ENCODE measurements around the gene FMN1. TPM values are rescaled to one million over a fixed set of nuclear protein-coding genes. Genes with fewer than 3 reads are reported as not detected.

The FMN1 gene
- total RNA-seq, 1 experiment from 2014 or later = 0.37 TPM

GRCh38 chr15:32750979-32751378 is 443.5 kb downstream of the FMN1 start:
- POLR2A ChIA-PET (ENCODE audit: low non-redundant PET) = no interaction called here
- BruUV-seq (replicated peaks) = no TSS peak
- Histone ChIP-seq H3K9me3 (ENCODE audit: low read depth, low read length, poor library complexity, severe bottlenecking) (no peaks in the 10 kb centered on the region), H3K27me3 (replicated peaks; ENCODE audit: insufficient read depth, low read depth, low read length, poor library complexity) (peaks cover 5% of the 10 kb centered on the region), H3K36me3 (ENCODE audit: insufficient read depth, low read length, poor library complexity, severe bottlenecking) (no peaks in the 10 kb centered on the region), H3K4me1 (ENCODE audit: insufficient read depth, low read length, poor library complexity, severe bottlenecking) (no peaks in the 10 kb centered on the region), H3K4me3 (ENCODE audit: low read depth, low read length, poor library complexity, severe bottlenecking) (no peak overlapping the region), H3K27ac (ENCODE audit: low read depth, low read length, poor library complexity, severe bottlenecking) (no peak overlapping the region)
- DNase-seq (ENCODE audit: low spot score) = no peak
- TF ChIP-seq CTCF (conservative IDR thresholded peaks at IDR 0.05; ENCODE audit: low read depth, low read length) (no peak), EZH2 (IDR thresholded peaks at IDR 0.05; ENCODE audit: borderline replicate concordance, low read depth, low read length, poor library complexity, severe bottlenecking) (no peak)
- intact Hi-C loops (cut with micrococcal nuclease; ENCODE audit: unreplicated experiment) = no loop called here
- CTCF ChIA-PET = no interaction called here

- Histone ChIP-seq H3K27me3 (replicated peaks; ENCODE audit: insufficient read depth, low read depth, low read length, poor library complexity) (no peaks in the 10 kb centered on the region), H3K36me3 (ENCODE audit: insufficient read depth, low read length, poor library complexity, severe bottlenecking) (no peaks in the 10 kb centered on the region), H3K4me3 (ENCODE audit: low read depth, low read length, poor library complexity, severe bottlenecking) (no peak overlapping the region), H3K4me1 (ENCODE audit: insufficient read depth, low read length, poor library complexity, severe bottlenecking) (no peaks in the 10 kb centered on the region), H3K27ac (ENCODE audit: low read depth, low read length, poor library complexity, severe bottlenecking) (no peak overlapping the region), H3K9me3 (ENCODE audit: low read depth, low read length, poor library complexity, severe bottlenecking) (no peaks in the 10 kb centered on the region)
- intact Hi-C loops (cut with micrococcal nuclease; ENCODE audit: unreplicated experiment) = no loop called here
- ChIA-PET CTCF (no interaction called here), POLR2A (ENCODE audit: low non-redundant PET) (no interaction called here)
- no TSS peak for BruUV-seq (replicated peaks)
- TF ChIP-seq EZH2 (IDR thresholded peaks at IDR 0.05; ENCODE audit: borderline replicate concordance, low read depth, low read length, poor library complexity, severe bottlenecking) = no peak
- TF ChIP-seq CTCF (conservative IDR thresholded peaks at IDR 0.05; ENCODE audit: low read depth, low read length) = no peak
- DNase-seq (ENCODE audit: low spot score) = no peak
These were observed 446.6 kb downstream of the FMN1 start for GRCh38 chr15:32747921-32748342.

- H3K4me3 ChIP-seq (ENCODE audit: low read depth, low read length, poor library complexity, severe bottlenecking) = no peak overlapping the region
- H3K27me3 ChIP-seq (replicated peaks; ENCODE audit: insufficient read depth, low read depth, low read length, poor library complexity) = no peaks in the 10 kb centered on the region
- ChIA-PET POLR2A (ENCODE audit: low non-redundant PET) (no interaction called here), CTCF (no interaction called here)
- BruUV-seq (replicated peaks) = no TSS peak
- H3K27ac ChIP-seq (ENCODE audit: low read depth, low read length, poor library complexity, severe bottlenecking) = no peak overlapping the region
- no peaks in the 10 kb centered on the region for H3K36me3 ChIP-seq (ENCODE audit: insufficient read depth, low read length, poor library complexity, severe bottlenecking)
- no peak for TF ChIP-seq EZH2 (IDR thresholded peaks at IDR 0.05; ENCODE audit: borderline replicate concordance, low read depth, low read length, poor library complexity, severe bottlenecking)
- TF ChIP-seq CTCF (conservative IDR thresholded peaks at IDR 0.05; ENCODE audit: low read depth, low read length) = no peak
- no peak for DNase-seq (ENCODE audit: low spot score)
- intact Hi-C loops (cut with micrococcal nuclease; ENCODE audit: unreplicated experiment) = no loop called here
- no peaks in the 10 kb centered on the region for H3K9me3 ChIP-seq (ENCODE audit: low read depth, low read length, poor library complexity, severe bottlenecking)
- no peaks in the 10 kb centered on the region for H3K4me1 ChIP-seq (ENCODE audit: insufficient read depth, low read length, poor library complexity, severe bottlenecking)
These were observed 448.2 kb downstream of the FMN1 start for GRCh38 chr15:32746116-32746857.

Measured in A673 (cell line).